Stomach smooth muscle (tissue), 2 donors: ENCODE data around the gene ARMC9.
"Not testable (repeated sequence)": the region's sequence is repeated elsewhere in the genome, so short reads cannot be mapped to it uniquely, and the experiment has no call there.

Source experiments
- H3K27ac ChIP-seq: one replicate; pipeline ENCODE4 v1.7.0; 2013; ENCODE audit warnings: mild to moderate bottlenecking, low read length, inconsistent platforms
- H3K27me3 ChIP-seq, 2 donors: one replicate each; pipeline ENCODE4 v1.7.0; 2013; ENCODE audit warnings: low read length in 2 of 2; ENCODE audit not compliant: insufficient read depth in 2 of 2, control insufficient read depth in 1 of 2
- H3K36me3 ChIP-seq, 2 donors: one replicate each; pipeline ENCODE4 v1.7.0; 2013; ENCODE audit warnings: low read length in 2 of 2; ENCODE audit not compliant: control insufficient read depth in 2 of 2, insufficient read depth in 2 of 2
- H3K4me1 ChIP-seq: one replicate; pipeline ENCODE4 v1.7.0; 2013; ENCODE audit warnings: low read length; ENCODE audit not compliant: control insufficient read depth, insufficient read depth
- H3K4me3 ChIP-seq, 2 donors: one replicate each; pipeline ENCODE4 v1.7.0; 2013; ENCODE audit warnings: low read length in 2 of 2
- H3K9ac ChIP-seq, 2 donors: one replicate each; pipeline ENCODE4 v1.7.0; 2013; ENCODE audit warnings: low read length in 2 of 2, mild to moderate bottlenecking in 1 of 2
- H3K9me3 ChIP-seq, 2 donors: one replicate each; pipeline ENCODE4 v1.7.0; 2013; ENCODE audit warnings: low read length in 2 of 2; ENCODE audit not compliant: control insufficient read depth in 2 of 2
- donor health status: healthy.
- donor health status: Pancreatic carcinoma.

The ARMC9 gene

GRCh38 chr2:231245249-231246094 lies 47.0 kb downstream of the ARMC9 start:
- Histone ChIP-seq H3K36me3 (peaks cover 0 to 12% of the 10 kb centered on the region in 2 donors), H3K27ac (no peak overlapping the region), H3K9ac (no peak overlapping the region), H3K4me3 (no peak overlapping the region), H3K27me3 (no peaks in the 10 kb centered on the region), H3K9me3 (no peaks in the 10 kb centered on the region), H3K4me1 (no peaks in the 10 kb centered on the region)

DNA sequence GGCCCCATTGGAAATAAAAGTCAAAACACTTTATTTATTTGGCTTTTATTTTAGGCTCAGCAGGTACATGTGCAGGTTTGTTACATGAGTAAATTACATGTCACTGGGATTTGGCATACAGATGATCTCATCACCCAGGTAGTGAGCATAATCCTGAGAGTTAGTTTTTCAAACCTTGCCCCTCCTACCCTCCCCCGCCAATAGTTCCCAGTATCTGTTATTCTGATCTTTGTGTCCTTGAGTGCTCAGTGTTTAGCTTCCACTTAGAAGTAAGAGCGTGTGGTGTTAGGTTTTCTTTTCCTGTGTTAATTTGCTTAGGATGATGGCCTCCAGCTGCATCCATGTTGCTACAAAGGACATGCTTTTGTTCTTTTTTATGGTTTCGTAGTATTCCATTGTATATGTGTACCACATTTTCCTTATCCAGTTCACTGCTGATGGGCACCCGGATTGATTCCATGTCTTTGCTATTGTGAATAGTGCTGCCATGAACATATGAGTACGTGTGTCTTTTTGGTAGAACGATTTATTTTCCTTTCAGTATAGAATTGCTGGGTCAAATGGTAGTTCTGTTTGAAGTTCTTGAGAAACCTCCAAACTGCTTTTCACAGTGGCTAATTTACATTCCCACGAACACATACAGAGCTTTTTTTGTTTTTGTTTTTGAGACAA lies 47.9 kb downstream of the ARMC9 start:
- no peaks in the 10 kb centered on the region for H3K9me3 ChIP-seq
- no peaks in the 10 kb centered on the region for H3K27me3 ChIP-seq
- H3K36me3 ChIP-seq = peaks cover 0 to 10% of the 10 kb centered on the region in 2 donors
- no peak overlapping the region for H3K9ac ChIP-seq
- H3K27ac ChIP-seq = no peak overlapping the region
- H3K4me1 ChIP-seq = no peaks in the 10 kb centered on the region
- no peak overlapping the region for H3K4me3 ChIP-seq

- H3K36me3 ChIP-seq = peaks cover 0 to 6% of the 10 kb centered on the region in 2 donors
- H3K9ac ChIP-seq = no peak overlapping the region
- no peaks in the 10 kb centered on the region for H3K4me1 ChIP-seq
- H3K9me3 ChIP-seq = no peaks in the 10 kb centered on the region
- no peak overlapping the region for H3K4me3 ChIP-seq
- no peaks in the 10 kb centered on the region for H3K27me3 ChIP-seq
- no peak overlapping the region for H3K27ac ChIP-seq
Observed at GRCh38 chr2:231250146-231250545, 51.7 kb downstream of the ARMC9 start.

GRCh38 chr2:231250698-231251097 lies 52.3 kb downstream of the ARMC9 start:
- H3K4me1 ChIP-seq = no peaks in the 10 kb centered on the region
- H3K36me3 ChIP-seq = peaks cover 0 to 5% of the 10 kb centered on the region in 2 donors
- no peaks in the 10 kb centered on the region for H3K9me3 ChIP-seq
- no peak overlapping the region for H3K4me3 ChIP-seq
- no peaks in the 10 kb centered on the region for H3K27me3 ChIP-seq
- no peak overlapping the region for H3K27ac ChIP-seq
- H3K9ac ChIP-seq = no peak overlapping the region

- not testable (repeated sequence) for H3K9me3 ChIP-seq, H3K4me1 ChIP-seq, H3K4me3 ChIP-seq, H3K27me3 ChIP-seq, H3K36me3 ChIP-seq, H3K9ac ChIP-seq, H3K27ac ChIP-seq
Observed at GRCh38 chr2:231253292-231253691, 54.9 kb downstream of the ARMC9 start.

- Histone ChIP-seq H3K27me3 (no peaks in the 10 kb centered on the region), H3K4me1 (no peaks in the 10 kb centered on the region), H3K27ac (no peak overlapping the region), H3K9me3 (no peaks in the 10 kb centered on the region), H3K4me3 (no peak overlapping the region), H3K9ac (no peak overlapping the region), H3K36me3 (peaks cover 7 to 27% of the 10 kb centered on the region in 2 donors)
Observed at GRCh38 chr2:231256494-231256893, 58.1 kb downstream of the ARMC9 start.

- Histone ChIP-seq H3K4me3 (no peak overlapping the region), H3K36me3 (peaks cover 14 to 33% of the 10 kb centered on the region in 2 donors), H3K27ac (no peak overlapping the region), H3K9me3 (no peaks in the 10 kb centered on the region), H3K27me3 (no peaks in the 10 kb centered on the region), H3K9ac (no peak overlapping the region), H3K4me1 (no peaks in the 10 kb centered on the region)
Observed at GRCh38 chr2:231257763-231258162, 59.3 kb downstream of the ARMC9 start.

DNA sequence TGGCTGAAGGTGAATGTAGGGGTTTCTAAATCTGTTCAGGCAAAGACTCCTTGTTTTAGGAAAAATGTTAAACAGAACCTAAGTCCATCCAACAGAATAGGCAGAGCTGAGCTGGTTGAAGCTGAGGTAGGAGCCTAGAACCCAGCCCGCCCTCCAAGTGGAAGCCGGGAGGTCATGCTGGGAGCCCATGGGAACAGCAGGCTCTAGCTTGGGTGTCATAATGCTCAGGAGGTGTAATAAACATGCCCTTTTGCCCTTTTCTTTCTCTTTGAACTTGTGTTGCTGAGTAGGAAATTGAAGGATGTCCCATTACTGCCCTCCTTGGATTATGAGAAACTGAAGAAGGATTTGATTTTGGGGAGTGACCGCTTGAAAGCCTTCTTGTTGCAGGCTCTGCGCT lies 60.3 kb downstream of the ARMC9 start:
- H3K4me3 ChIP-seq = no peak overlapping the region
- no peaks in the 10 kb centered on the region for H3K4me1 ChIP-seq
- no peaks in the 10 kb centered on the region for H3K27me3 ChIP-seq
- peaks cover 21 to 41% of the 10 kb centered on the region in 2 donors for H3K36me3 ChIP-seq
- H3K27ac ChIP-seq = no peak overlapping the region
- no peaks in the 10 kb centered on the region for H3K9me3 ChIP-seq
- H3K9ac ChIP-seq = no peak overlapping the region

DNA sequence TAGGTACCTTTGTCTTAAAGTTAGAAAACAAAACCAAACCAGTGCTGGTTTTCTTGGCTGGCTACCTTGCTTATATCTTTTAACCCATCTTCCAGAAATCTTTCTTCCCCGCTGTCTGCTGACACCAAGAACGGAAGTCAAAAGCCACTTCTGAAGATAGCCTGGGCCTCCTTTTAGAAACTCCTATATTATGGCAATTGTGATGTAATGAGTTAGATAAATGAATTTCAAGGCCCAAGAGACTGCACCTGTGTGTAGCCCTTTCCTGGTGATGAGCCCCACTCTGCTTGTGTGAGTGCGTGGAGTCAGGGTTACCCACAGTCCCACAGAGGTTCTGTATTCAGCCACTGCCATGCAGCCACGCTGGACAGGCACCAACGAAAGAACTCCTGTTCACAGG lies 60.7 kb downstream of the ARMC9 start:
- Histone ChIP-seq H3K36me3 (peaks cover 21 to 40% of the 10 kb centered on the region in 2 donors), H3K9ac (no peak overlapping the region), H3K4me1 (no peaks in the 10 kb centered on the region), H3K27ac (no peak overlapping the region), H3K27me3 (no peaks in the 10 kb centered on the region), H3K4me3 (no peak overlapping the region), H3K9me3 (no peaks in the 10 kb centered on the region)

DNA sequence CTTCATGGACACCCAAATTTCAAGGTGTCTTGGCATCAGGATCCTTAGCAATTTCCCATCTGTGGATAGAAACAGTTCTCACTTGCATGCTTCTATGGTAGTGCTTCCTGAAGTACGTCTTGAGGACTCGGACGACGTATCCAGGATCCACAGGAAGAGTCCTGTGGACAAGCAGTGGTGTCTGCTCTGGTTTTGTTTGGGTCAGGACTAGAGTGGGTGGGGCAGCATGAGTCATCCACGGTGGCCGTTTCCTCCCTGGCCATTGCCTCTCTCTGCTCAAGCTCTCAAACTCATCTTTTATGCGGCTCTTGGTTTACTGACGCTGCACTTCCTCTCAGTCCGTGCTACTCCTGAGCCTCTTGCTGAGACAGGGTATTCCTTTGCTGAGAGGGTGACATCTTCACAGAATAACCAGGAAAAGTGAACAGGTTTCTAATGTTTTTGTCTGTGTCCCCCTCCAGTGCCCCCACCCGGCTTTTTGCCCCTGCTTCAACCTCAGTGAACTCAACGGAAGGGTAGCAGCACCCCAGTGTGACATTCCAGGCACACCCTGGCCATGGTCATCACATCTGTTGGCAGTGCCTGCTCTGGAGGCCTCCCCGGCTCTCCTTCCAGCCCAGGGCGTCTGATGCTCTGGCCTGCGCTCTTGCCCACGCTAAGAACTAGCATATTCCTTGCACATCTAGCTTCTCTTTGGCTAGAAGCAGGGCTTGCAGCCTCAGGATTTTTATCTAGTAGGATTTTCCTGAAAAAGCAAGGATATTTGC lies 62.2 kb downstream of the ARMC9 start:
- H3K9me3 ChIP-seq = no peaks in the 10 kb centered on the region
- H3K4me1 ChIP-seq = no peaks in the 10 kb centered on the region
- H3K36me3 ChIP-seq = peaks cover 21 to 40% of the 10 kb centered on the region in 2 donors
- no peak overlapping the region for H3K9ac ChIP-seq
- no peak overlapping the region for H3K27ac ChIP-seq
- no peak overlapping the region for H3K4me3 ChIP-seq
- H3K27me3 ChIP-seq = no peaks in the 10 kb centered on the region
